Kidney epithelial cell (primary cell): ENCODE data around the gene SUN1. TPM values are rescaled to one million over a fixed set of nuclear protein-coding genes. Genes with fewer than 3 reads are reported as not detected.
A peak's percentile ranks its signal among the peaks of the same experiment; 100 is the strongest.

ENCODE experiments used
- DNase-seq: peaks from one replicate; pipeline ENCODE4 v3.0.0-alpha.2; 2010; ENCODE audit warnings: low read depth
- H3K27me3 ChIP-seq: 2 replicates; pipeline ENCODE4 v1.6.0; 2011; ENCODE audit warnings: low read length; ENCODE audit not compliant: control insufficient read depth, insufficient read depth
- H3K36me3 ChIP-seq: 2 replicates; pipeline ENCODE4 v1.5.1; 2011; ENCODE audit warnings: low read length; ENCODE audit not compliant: control insufficient read depth, insufficient read depth
- H3K4me3 ChIP-seq: 2 replicates; pipeline ENCODE4 v1.5.1; 2011; ENCODE audit warnings: low read depth, mild to moderate bottlenecking, control low read depth, low read length
- CTCF ChIP-seq: IDR thresholded peaks from 2 replicates; pipeline ENCODE4 v1.5.1; 2011; ENCODE audit warnings: mild to moderate bottlenecking, moderate library complexity, low read length, control low read depth, inconsistent platforms; ENCODE audit not compliant: insufficient read depth, poor library complexity, severe bottlenecking
- total RNA-seq: library from RNA; depleted of rRNA; stranded (reverse); fragments of >200 nt; gene quantifications from 2 replicates; pipeline ENCODE4 v1.2.3, GENCODE V29; 2015

Gene SUN1
- total RNA-seq, 1 donor from 2014 or later = 192 TPM

- Histone ChIP-seq H3K27me3 (no peaks in the 10 kb centered on the region), H3K4me3 (no peak overlapping the region), H3K36me3 (no peaks in the 10 kb centered on the region)
- no peak for DNase-seq
- TF ChIP-seq CTCF = no peak
These were observed 27.0 kb upstream of the SUN1 start for GRCh38 chr7:805261-805660.

GRCh38 chr7:815284-816216 is 16.7 kb upstream of the SUN1 start:
- H3K36me3 ChIP-seq = no peaks in the 10 kb centered on the region
- TF ChIP-seq CTCF = no peak
- peak overlapping the region; percentile 73 for H3K4me3 ChIP-seq
- H3K27me3 ChIP-seq = no peaks in the 10 kb centered on the region
- DNase-seq = no peak

- H3K4me3 ChIP-seq = peak overlapping the region; percentile 73
- no peaks in the 10 kb centered on the region for H3K36me3 ChIP-seq
- DNase-seq = peak; percentile 87
- no peak for TF ChIP-seq CTCF
- H3K27me3 ChIP-seq = no peaks in the 10 kb centered on the region
These were observed 16.0 kb upstream of the SUN1 start for GRCh38 chr7:816300-816750.

- Histone ChIP-seq H3K4me3 (peak overlapping the region; percentile 67), H3K36me3 (no peaks in the 10 kb centered on the region), H3K27me3 (no peaks in the 10 kb centered on the region)
- TF ChIP-seq CTCF = no peak
- DNase-seq = no peak
These were observed 15.3 kb upstream of the SUN1 start for GRCh38 chr7:816751-817671.

- TF ChIP-seq CTCF = peak; percentile 24
- H3K4me3 ChIP-seq = no peak overlapping the region
- DNase-seq = no peak
- H3K27me3 ChIP-seq = no peaks in the 10 kb centered on the region
- no peaks in the 10 kb centered on the region for H3K36me3 ChIP-seq
These were observed 14.1 kb upstream of the SUN1 start for GRCh38 chr7:818031-818699.
